Omental fat pad (tissue), 4 donors: Measurements from ENCODE around the gene UHRF2. TPM values are rescaled to one million over a fixed set of nuclear protein-coding genes. Genes with fewer than 3 reads are reported as not detected.

Experiments
- ATAC-seq: fragments of 150-250 bp; one replicate; pipeline ENCODE4 v1.9.1; 2016; ENCODE audit warnings: mild to moderate bottlenecking, moderate library complexity; ENCODE audit not compliant: low FRiP score
- DNase-seq: peaks from one replicate; pipeline ENCODE4 v3.0.0-alpha.2; 2019; ENCODE audit warnings: low spot score
- total RNA-seq, 4 donors: library from RNA; depleted of rRNA; stranded (reverse); fragments of >200 nt; gene quantifications; one replicate each; pipeline ENCODE4 v1.1.0, GENCODE V29; 2016
- TF ChIP-seq, protein P1 (sequence below), 3 donors: fragments of 450-650 bp; IDR thresholded peaks; one replicate each; pipeline ENCODE4 v1.5.1; 2016 to 2017; ENCODE audit warnings: antibody characterized with exemption in 3 of 3, mild to moderate bottlenecking in 3 of 3, moderate library complexity in 2 of 3

The UHRF2 gene
- total RNA-seq, 4 donors from 2014 or later, result 33.6 to 74.7 (median 47.4) TPM

DNA sequence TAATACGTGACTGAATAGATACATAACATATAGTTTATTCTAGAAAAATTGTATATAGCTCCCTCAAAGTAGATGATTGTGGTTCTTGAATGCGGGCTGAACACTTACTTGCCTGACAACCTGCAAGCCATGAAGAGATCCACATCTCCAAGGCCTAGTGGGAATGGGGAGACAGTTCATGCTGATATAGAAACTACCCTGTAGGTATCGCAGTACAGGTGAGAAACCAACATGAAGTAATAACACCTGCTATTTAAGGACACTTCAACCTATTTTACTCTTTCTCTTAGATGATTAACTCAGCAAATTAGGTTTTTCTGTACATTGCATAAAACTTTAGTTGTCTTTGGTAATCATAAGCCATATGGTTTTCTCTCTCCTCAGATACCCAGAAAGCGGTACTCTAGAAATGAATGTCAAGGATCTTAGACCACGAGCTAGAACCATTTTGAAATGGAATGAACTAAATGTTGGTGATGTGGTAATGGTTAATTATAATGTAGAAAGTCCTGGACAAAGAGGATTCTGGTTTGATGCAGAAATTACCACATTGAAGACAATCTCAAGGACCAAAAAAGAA lies 47.3 kb downstream of the UHRF2 start:
- ATAC-seq (no peak), DNase-seq (no peak)
- TF ChIP-seq, protein P1, sequence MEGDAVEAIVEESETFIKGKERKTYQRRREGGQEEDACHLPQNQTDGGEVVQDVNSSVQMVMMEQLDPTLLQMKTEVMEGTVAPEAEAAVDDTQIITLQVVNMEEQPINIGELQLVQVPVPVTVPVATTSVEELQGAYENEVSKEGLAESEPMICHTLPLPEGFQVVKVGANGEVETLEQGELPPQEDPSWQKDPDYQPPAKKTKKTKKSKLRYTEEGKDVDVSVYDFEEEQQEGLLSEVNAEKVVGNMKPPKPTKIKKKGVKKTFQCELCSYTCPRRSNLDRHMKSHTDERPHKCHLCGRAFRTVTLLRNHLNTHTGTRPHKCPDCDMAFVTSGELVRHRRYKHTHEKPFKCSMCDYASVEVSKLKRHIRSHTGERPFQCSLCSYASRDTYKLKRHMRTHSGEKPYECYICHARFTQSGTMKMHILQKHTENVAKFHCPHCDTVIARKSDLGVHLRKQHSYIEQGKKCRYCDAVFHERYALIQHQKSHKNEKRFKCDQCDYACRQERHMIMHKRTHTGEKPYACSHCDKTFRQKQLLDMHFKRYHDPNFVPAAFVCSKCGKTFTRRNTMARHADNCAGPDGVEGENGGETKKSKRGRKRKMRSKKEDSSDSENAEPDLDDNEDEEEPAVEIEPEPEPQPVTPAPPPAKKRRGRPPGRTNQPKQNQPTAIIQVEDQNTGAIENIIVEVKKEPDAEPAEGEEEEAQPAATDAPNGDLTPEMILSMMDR (IDR thresholded peaks at IDR 0.05), result no peak

DNA sequence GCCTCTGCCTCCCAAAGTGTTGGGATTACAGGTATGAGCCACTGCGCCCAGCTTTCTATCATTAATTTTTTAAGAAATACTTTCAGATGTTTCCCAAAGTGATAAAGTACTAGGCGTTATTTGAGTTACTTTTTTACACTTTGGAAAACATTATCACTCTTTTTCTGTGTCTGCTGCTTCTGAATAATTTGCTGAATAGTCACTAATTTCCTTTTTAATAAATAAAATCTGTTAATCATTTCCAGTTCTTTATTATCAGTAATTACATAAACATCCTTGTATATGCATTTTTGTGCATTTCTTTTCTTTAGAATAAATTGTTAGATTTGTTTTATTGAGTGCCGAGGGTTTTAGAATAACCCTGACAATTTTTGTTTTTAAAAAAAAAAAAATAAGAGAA lies 48.6 kb downstream of the UHRF2 start:
- no peak for DNase-seq
- no peak for ATAC-seq
- TF ChIP-seq, protein P1 (IDR thresholded peaks at IDR 0.05), result no peak

DNA sequence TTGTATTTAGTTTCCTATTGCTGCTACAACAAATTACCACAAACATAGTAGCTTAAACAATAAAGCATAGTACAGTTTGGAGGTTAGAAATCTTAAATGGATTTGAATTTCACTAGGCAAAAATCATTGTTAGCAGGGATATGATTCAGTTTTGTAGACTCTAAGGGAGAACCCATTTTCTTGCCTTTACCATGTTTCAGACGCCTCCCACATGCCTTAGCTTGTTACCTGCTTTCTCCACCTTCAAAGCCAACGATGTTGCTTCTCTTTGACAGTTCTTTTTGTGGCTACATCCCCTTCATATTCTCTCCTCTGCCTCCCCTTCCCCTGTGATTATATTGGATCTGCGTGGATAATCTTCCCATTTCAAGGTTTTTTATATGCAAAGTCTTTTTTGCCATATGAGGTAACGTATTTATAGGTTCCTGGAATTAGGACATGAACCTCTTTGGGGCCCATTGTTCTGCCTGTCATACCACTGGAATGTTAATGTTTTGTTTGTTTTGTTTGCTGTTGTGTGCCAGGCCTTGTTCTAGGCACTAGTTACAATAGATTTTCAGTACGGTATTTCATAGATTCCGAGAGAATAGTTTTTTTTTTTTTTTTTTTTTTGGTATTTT lies 54.1 kb downstream of the UHRF2 start:
- DNase-seq, result no peak
- TF ChIP-seq, protein P1 (IDR thresholded peaks at IDR 0.05), result no peak
- ATAC-seq, result no peak

DNA sequence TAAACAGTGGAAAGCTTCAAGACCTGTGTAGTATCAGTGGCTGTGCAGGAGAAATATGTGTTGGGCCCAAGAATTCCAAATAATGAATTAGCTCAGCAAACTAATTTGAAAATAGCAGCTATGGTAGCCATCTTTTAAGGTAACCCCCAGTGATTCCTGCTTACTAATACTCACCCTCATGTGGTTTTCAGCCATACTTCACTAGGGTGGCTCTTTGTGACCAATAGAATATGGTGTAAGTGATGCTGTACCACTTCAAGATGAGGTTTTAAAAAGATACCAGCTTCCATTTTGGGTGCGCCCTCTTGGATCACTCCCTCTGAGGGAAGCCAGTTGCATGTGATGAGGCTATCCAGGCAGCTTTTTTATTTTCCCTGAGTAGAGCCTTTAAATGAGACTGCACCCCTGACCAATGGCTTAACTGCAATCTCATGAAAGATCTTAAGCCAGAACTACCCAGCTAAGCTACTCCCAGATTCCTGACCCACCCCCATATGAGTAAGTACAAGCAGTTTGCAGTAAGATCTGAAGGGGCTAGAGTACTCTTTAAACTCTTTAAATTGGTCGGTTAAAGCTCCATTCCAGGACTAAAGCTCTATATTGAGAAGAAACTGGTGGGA lies 58.3 kb downstream of the UHRF2 start:
- DNase-seq (no peak), ATAC-seq (no peak)
- TF ChIP-seq, protein P1 (IDR thresholded peaks at IDR 0.05), result no peak

DNA sequence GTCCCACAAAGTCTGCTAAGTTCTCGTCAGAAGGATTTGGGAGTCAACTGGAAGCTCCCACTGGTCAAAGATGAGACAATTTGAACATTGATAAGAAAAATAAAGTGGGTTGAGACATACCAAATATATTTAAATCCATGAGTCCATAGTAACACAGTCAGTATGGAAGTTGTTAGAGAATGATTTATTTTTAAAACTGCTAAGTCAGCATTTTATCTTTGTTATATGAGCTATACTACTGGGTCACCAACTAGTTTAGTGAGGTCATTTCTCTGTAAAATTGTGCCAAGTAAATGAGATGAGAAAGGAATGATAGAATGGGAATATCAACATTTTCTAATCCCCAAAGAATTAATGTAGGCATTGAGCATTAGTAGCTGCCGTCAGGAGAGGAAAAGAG lies 60.2 kb downstream of the UHRF2 start:
- DNase-seq (no peak), ATAC-seq (no peak)
- TF ChIP-seq, protein P1 (IDR thresholded peaks at IDR 0.05), result no peak

DNA sequence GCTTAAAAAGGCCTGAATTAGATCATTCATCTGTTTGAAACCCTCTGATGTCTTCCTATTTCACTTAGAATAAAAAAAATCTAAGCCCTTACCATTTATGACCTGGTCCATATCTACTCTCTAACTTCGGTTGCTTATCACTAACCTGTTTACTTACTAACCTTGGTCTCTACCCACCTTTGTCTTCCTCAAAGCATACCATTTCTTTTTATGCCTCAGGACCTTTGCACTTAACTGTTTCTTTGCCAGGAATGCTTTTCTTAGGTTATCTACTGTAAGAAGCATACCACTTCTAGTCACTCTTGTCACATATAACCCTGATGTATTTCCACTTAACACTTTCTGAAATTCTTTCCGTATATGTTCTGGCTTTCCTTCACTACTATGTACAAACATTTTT lies 67.0 kb downstream of the UHRF2 start:
- DNase-seq (no peak), ATAC-seq (no peak)
- TF ChIP-seq, protein P1 (IDR thresholded peaks at IDR 0.05), result no peak

DNA sequence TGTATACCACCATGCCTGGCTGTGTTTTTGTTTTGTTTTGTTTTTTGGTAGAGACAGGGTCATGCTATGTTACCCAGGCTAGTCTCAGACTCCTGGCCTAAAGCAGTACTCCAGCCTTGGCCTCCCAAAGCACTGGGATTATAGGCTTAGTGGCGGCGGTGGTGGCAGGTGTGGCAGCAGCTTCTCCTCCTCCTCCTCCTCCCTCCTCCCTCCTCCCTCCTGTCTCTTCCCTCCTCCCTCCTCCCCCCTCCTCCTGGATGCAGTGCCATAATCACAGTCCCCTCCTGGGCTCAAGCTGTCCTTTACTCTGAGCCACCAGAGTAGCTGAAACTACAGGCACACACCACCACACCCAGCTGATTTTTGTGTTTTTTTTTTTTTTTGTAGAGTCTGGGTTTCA lies 71.2 kb downstream of the UHRF2 start:
- TF ChIP-seq, protein P1 (IDR thresholded peaks at IDR 0.05), result no peak
- DNase-seq (no peak), ATAC-seq (no peak)
